NCI-H345 treated with DMSO at 0.1 percent for 48 hours (cell line): ENCODE measurements around the gene APOC1.
"Not testable (repeated sequence)": the region's sequence is repeated elsewhere in the genome, so short reads cannot be mapped to it uniquely, and the experiment has no call there.

Source experiments
- DNase-seq: peaks from one replicate; lab custom pipeline; 2025; ENCODE audit not compliant: unreplicated experiment; lab: John Stamatoyannopoulos, UW

The APOC1 gene

DNA sequence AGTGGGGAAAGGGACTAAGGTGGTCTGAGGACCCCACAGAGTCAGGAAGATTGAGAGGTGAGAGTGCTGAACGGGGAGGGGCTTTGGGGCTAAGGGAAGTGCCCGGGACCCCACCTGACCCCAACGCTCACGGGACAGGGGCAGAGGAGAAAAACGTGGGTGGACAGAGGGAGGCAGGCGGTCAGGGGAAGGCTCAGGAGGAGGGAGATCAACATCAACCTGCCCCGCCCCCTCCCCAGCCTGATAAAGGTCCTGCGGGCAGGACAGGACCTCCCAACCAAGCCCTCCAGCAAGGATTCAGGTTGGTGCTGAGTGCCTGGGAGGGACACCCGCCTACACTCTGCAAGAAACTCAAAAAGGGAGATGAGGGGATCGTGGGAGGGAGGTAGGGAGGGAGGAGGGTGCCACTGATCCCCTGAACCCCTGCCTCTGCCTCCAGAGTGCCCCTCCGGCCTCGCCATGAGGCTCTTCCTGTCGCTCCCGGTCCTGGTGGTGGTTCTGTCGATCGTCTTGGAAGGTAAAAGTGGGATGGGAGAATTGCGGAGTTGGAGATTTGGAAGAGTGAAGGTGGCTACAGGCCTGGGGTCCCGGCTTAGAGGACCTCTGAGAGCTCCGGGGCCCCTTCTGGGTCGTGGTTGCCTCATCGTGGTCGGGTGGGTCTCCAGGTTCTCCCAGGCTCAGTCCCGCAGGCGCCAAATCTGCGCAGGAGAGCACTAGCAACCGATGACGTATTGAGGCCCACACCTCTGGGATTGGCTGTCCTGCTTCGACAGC, at the start of gene APOC1:
TSS of gene APOC1 (plus strand) at position 176 of the 774 bp plus-strand sequence. CDS start at position 460, 284 bp downstream.
- peak; percentile 59 for DNase-seq

DNA sequence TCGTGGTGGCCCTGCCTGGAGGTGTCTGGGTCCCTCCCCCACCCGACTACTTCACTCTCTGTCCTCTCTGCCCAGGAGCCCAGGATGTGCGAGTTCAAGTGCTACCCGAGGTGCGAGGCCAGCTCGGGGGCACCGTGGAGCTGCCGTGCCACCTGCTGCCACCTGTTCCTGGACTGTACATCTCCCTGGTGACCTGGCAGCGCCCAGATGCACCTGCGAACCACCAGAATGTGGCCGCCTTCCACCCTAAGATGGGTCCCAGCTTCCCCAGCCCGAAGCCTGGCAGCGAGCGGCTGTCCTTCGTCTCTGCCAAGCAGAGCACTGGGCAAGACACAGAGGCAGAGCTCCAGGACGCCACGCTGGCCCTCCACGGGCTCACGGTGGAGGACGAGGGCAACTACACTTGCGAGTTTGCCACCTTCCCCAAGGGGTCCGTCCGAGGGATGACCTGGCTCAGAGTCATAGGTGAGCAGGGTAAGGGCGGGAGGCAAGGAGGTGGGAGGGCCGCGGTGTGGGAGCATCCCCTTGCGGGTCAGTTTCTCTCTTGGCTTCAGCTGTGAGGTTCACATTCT, 49.1 kb upstream of the APOC1 start:
- DNase-seq, result no peak

DNA sequence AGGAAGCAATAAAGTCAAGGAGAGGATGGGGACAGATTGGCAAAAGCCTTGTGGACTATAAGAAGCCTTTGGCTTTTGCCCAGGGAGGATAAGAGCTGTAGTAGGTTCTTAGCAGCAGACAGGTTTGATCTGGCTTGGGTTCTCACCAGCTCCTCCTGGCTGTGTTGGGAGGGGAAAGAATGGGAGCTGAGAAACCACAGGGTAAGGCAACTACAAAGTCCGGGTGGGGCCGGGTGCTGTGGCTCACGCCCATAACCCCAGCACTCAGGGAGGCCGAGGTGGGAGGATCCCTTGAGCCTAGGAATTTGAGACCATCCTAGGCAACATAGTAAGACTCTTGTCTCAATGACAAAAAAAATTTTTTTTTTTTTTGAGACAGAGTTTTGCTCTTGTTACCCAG, 47.7 kb upstream of the APOC1 start:
- DNase-seq, result no peak

DNA sequence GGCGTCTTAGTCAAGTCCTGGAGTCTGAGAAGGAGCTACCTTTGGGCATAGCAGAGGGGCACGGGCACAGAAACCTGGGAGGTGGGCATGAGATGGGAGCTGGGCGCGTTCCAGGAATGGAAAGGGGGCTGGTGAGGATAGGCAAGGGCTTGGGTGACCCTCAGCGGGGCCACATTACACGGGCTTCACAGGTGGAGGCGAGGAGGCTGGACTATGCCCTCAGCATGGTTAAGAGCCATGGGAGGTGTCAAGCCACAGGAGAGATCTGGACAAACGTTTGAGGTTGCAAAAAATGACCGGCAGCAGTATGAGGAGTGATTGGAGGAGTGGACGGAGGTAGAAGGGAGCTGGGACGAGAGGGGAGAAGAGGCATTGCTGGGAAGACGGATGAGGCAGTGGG, 46.8 kb upstream of the APOC1 start:
- DNase-seq, result no peak

DNA sequence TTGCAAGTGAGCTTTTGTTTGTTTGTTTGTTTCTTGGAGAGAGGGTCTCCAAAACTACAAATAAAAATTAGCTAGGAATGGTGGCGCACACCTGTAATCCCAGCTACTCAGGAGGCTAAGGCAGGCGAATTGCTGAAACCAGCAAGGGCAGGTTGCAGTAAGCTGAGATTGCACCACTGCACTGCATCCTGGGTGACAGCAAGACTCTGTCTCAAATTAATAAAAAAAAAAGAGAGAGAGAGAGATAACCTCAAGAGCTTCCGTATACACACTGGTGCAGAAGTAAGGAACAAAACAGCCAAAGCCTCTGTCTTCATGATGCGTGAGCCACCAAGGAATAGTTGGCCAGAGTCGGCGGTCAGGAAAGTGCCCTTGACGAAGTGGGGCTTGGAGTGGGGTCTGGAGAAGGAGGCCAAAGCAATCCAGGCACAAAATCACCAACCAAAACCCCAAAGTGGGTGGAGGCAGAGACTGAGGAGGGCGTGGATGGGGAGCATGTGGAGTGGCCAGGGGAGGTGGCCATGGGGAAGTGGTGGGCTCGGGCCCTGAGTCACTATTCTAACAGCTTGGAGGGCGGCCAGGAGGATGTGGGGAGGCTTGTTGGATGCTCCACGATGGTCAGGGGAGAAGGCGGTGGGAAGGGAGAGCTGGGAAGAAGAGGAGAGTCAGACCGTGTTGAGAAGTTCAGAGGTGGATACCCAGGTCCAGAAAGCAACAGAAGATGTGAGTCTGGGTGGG, 44.5 kb upstream of the APOC1 start:
- no peak for DNase-seq

DNA sequence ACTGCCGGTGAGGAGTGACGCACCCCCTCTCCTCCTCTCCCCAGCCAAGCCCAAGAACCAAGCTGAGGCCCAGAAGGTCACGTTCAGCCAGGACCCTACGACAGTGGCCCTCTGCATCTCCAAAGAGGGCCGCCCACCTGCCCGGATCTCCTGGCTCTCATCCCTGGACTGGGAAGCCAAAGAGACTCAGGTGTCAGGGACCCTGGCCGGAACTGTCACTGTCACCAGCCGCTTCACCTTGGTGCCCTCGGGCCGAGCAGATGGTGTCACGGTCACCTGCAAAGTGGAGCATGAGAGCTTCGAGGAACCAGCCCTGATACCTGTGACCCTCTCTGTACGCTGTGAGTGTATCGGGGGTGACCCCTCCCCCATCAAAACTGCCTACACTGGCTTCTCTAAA, 42.6 kb upstream of the APOC1 start:
- DNase-seq, result no peak

DNA sequence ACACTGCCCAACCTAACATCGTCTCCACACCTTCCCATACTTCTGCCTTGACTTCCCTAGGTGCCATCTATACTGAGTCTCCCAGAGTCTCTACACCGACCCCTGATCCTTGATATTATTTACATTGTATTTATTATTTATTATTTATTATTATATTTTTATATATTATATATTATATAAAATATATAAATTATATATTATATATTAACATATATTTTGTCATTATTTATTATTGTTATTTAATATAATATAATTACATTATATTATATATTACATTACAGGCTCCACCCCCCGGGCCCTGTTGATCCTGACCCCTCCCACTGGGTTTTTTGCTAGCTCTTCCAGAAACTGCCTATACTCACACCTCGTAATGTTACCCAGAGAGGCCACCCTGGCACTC, 41.7 kb upstream of the APOC1 start:
- no peak for DNase-seq

DNA sequence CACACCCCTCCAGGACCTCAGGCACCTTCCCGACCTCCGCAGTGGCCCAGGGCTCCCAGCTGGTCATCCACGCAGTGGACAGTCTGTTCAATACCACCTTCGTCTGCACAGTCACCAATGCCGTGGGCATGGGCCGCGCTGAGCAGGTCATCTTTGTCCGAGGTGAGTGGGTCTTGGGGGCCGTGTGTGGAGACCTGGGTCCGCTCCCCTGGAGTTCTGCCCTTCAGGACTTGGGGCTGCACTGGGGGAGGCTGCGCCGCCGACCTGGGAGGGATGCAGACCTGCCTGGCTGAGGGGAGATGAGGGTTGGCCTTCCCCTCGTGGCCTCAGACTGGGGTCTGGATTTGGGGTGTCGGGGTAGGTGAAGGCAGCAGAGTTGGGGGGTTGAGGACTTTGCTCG, 40.1 kb upstream of the APOC1 start:
- no peak for DNase-seq

DNA sequence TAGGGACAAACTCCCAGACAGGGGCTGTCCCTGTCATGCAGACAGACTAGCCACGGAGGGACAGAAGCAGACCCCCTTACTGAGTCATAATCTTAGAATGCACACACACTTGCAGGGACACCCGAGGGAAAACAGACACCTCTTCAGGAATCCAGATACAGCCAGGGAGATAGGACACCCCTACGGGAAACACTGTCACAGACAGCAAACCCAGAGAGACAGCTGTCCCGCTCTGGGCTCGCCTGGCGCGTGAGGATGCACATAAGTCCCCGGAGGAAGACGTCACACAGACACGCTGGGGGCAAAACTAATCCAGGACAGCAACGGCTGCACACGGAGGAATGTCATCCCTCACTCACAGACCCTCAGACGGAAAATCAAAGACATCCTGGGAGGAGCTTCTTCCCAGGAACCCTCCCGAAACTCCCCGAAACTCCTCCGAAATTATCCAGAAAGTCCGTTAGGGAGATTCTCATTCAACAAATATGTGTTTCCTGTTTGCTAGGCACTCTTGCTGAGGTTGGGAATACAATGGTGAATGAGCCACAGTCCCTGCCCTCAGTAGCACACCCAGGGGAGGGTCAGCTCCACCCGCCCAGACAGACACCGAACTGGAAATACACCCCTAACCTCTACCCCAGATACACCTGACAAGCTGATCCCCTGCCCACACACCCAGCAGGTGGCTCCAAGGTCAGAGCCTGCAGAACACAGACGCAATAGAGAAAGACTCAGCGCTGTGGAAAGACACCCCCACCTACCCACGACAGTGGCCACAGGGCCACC, 38.5 kb upstream of the APOC1 start:
- no peak for DNase-seq

DNA sequence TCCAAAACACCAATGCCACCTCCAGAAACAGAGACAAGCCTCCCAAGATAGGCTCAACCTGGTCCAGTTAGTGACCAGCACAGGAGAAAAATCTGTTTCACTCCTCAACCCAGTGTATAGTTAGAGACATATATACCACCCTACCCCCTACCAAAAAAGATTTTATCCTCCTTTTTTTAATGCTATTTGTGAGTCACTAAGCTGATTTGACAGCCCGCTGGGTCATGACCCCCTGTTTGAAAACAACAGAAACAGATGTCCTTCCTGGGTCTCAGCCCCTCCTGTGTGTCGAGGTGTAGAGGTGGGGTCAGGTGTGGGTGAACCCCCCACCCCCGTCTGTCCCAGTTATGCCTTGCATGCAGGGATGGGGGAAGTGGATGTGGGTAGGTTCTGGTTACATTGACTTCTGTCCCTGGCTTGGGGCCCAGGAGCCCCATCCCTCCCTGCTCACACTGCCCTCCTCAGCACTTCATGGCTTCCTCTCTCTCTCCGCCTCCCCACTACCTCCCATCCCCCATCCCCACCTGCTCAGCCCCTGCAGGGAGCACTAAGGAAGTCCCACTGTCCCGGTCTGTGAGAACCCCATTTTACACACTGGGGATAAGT, 37.4 kb upstream of the APOC1 start:
- DNase-seq, result no peak

DNA sequence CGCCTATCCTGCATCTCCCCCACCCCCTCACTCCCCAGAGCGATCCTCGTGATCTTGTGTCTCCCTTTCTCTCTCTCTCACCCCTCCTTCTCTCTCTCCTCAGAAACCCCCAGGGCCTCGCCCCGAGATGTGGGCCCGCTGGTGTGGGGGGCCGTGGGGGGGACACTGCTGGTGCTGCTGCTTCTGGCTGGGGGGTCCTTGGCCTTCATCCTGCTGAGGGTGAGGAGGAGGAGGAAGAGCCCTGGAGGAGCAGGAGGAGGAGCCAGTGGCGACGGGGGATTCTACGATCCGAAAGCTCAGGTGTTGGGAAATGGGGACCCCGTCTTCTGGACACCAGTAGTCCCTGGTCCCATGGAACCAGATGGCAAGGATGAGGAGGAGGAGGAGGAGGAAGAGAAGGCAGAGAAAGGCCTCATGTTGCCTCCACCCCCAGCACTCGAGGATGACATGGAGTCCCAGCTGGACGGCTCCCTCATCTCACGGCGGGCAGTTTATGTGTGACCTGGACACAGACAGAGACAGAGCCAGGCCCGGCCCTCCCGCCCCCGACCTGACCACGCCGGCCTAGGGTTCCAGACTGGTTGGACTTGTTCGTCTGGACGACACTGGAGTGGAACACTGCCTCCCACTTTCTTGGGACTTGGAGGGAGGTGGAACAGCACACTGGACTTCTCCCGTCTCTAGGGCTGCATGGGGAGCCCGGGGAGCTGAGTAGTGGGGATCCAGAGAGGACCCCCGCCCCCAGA, 36.1 kb upstream of the APOC1 start:
- no peak for DNase-seq

DNA sequence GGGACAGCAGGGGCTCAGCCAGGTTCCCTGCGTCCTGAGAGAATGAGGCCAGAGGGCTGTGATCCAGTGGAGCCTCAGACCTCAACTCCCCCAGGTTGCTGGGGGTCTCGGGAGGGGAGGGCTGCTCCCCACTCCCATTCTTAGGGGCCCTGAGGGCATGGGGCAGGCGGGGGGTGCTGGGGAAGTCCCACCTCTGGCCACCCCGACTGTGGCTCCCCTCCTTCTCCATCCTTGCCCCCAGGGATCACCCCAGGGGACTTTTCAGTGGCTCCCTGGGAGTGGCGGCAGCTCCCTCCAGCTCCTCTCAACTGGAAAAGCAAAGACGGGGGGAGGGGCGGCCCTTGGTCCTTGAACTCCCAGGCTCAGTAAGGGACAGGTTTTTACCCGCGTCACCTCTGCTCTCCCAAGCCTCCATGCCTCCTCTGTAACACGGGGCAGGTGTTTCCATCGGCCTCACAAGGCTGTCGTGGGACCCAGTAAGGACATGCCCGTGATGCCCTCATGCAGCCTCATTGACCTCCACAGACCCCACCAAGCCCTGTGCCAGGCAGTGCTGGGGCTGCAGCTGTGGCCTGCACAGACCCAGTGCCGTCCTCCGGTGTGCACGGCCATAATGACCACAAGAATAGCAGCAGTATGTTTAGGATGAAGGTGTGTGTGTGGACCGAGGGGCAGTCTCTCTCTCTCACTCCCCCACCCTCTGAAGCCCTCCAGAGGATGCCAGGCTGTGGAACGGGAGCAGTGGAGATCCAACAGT, 34.9 kb upstream of the APOC1 start:
- no peak for DNase-seq

DNA sequence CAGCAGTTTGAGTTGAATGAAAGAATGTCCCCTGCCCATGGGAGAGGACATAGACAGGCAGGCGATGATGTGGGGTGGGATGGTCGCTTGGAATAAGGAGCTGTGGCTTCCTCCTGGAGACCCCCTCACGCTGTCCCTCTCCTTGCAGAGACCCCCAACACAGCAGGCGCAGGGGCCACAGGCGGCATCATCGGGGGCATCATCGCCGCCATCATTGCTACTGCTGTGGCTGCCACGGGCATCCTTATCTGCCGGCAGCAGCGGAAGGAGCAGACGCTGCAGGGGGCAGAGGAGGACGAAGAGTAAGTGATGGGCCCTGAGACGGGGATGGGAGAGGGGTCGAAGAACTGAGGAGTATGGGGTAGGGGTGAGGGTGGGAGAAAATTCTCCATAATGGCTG, 32.3 kb upstream of the APOC1 start:
- DNase-seq, result no peak

DNA sequence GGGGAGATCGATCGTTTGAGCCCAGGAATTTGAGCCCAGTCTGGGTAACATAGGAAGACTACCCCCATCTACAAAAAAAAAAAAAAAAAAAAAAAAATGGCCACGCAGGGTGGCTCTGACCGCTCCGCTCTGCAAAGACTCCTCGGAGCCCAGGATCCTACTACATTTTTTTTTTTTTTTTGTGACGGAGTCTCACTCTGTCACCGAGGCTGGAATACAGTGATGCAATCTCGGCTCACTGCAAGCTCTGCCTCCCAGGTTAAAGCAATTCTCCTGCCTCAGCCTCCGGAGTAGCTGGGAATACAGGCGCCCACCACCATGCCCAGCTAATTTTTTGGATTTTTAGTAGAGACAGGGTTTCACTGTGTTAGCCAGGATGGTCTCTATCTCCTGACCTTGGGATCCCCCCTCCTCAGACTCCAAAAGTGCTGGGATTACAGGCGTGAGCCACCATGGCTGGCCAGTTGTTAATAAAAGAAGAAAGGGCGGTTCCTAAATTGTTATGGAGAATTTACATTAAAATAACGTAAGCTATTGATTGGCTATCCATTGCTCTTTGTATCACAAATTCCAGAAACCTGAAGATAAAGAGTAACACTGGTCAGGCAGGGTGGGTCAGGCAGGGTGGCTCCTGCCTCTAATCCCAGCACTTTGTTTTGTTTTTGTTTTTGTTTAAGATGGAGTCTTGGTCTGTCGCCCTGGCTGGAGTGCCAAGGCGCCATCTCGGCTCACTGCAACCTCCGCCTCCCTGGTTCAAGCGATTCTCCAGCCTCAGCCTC, 31.6 kb upstream of the APOC1 start:
- not testable (repeated sequence) for DNase-seq

DNA sequence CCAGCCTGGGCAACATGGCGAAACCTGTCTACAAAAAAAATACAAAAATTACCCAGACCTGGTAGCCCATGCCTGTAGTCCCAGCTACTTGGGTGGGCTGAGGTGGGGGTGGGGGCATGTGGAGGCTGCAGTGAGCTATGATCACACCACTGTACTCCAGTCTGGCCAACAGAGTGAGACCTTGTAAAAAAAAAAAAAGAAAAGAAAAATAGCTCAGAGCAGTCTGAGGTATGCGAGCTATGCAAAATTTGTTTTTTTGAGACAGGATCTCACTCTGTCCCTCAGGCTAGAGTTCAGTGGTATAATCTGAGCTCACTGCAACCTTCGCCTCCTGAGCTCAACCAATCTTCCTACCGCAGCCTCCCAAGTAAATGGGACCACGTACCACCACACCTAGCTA, 30.5 kb upstream of the APOC1 start:
- DNase-seq, result no peak

DNA sequence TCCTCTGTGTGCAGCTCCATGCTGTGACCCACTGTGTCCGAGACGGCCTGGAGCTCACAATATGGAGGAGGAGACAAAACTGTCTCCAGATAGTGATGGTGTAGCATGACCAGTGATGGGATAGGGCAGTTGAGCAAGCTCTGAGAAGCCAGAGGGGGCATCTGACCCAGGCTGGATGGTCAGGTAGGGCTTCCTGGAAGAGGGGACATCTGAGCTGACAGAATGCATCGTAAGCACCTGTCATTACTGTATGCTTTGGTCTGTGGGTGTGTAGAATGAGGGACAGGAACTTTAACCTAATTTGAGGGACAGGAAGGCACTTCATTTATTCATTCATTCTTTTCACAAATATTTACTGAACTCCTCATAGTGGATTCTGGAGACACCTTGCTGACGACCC, 29.8 kb upstream of the APOC1 start:
- DNase-seq, result no peak

DNA sequence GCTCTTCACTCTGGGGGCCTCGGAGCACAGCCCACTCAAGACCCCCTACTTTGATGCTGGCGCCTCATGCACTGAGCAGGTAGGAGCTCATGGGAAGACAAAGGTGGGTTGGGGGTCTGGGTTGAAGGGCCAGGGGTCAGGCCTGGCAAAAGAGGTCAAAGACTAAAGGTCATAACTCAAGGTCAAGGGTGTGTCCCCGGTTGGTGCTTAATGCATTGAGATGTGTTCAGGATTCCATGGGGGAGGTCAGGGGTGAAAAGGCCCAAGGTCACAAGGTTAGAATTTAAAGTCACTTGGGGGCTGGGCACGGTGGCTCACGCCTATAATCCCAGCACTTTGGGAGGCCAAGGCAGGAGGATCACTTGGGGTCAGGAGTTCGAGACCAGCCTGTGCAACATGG, 28.3 kb upstream of the APOC1 start:
- DNase-seq, result no peak

DNA sequence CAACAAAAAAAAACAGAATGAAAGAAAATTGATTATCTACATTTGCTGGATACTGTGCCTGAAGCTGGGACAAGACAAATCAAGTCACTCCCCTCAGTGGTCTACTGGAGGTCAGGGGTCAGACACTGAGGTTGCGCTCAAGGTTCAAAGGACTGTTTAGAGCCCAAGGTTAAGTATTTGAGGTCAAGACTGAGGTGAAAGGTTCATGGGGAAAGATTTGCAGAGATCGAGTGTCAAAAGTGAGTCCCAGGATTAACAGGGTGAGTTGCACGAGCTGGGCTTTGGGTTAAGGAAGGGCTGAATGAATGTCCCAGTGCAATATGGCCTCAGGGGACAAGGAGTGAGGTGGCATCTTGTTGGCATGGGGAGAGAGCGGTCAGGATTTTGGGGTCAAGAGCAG, 26.8 kb upstream of the APOC1 start:
- no peak for DNase-seq

DNA sequence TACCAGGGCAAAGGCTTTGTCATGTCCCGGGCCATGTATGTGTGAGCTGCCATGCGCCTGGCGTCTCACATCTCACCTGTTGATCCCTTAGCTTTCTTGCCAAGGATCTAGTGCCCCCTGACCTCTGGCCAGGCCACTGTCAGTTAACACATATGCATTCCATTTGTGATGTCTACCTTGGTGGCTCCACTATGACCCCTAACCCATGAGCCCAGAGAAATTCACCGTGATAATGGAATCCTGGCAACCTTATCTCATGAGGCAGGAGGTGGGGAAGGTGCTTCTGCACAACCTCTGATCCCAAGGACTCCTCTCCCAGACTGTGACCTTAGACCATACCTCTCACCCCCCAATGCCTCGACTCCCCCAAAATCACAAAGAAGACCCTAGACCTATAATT, 26.1 kb upstream of the APOC1 start:
- not testable (repeated sequence) for DNase-seq
